K562 (cell line): ENCODE measurements around the gene SULT1A1. TPM values are rescaled to one million over a fixed set of nuclear protein-coding genes. Genes with fewer than 3 reads are reported as not detected.

ENCODE experiments used
- E2F1 ChIP-seq: sonication (generic); formaldehyde crosslinking; IDR thresholded peaks from 2 replicates; pipeline ENCODE4 v1.8.1; 2023; ENCODE audit warnings: mild to moderate bottlenecking, missing genetic modification reagents, moderate library complexity
- E2F8 ChIP-seq: fragments of 450-650 bp; IDR thresholded peaks from 2 replicates; pipeline ENCODE4 v1.7.1; 2018; ENCODE audit warnings: mild to moderate bottlenecking, low read depth; ENCODE audit not compliant: partially characterized antibody
- PURB ChIP-seq: sonication (generic); formaldehyde crosslinking; IDR thresholded peaks from 2 replicates; pipeline ENCODE4 v1.9.0; 2021; ENCODE audit warnings: low read depth, mild to moderate bottlenecking, missing genetic modification reagents
- ZBTB1 ChIP-seq: sonication (generic); formaldehyde crosslinking; IDR thresholded peaks from 2 replicates; pipeline ENCODE4 v1.8.1; 2023; ENCODE audit warnings: missing genetic modification reagents, low read depth, mild to moderate bottlenecking, borderline replicate concordance
- ZNF609 ChIP-seq: sonication (generic); formaldehyde crosslinking; IDR thresholded peaks from 2 replicates; pipeline ENCODE4 v1.8.1; 2023; ENCODE audit warnings: missing genetic modification reagents, mild to moderate bottlenecking, borderline replicate concordance
- polyA plus RNA-seq, 8 experiments: library from polyadenylated mRNA; depleted of rRNA in 4 of 8; stranded (reverse) in 5 of 8; unstranded in 3 of 8; fragments of >200 nt; fragmentation: Nextera tagmentation in 2 of 8; fragmentation: Illumina TruSeq in 1 of 8; extraction: Ambion mirVana in 2 of 8; extraction: Trizol in 1 of 8; gene quantifications; 2 replicates each; pipeline versions ENCODE4 v1.2.1 to v1.2.3, GENCODE V29; 2011 to 2014; ENCODE audit warnings: inconsistent platforms in 1 of 8, missing spikeins in 1 of 8
- total RNA-seq, 7 experiments: library from RNA; depleted of rRNA in 6 of 7; stranded (reverse); fragments of >200 nt in 6 of 7; fragmentation: Illumina TruSeq in 2 of 7; extraction: Trizol in 2 of 7; gene quantifications; 2 replicates each; pipeline versions ENCODE4 v1.2.1 to v1.2.3, GENCODE V29; 2011 to 2021; ENCODE audit warnings: low replicate concordance in 1 of 7

Gene SULT1A1
- total and polyA plus RNA-seq, 9 of the 15 experiments (the other 6 are each of a cell fraction or from before 2014, with no cell fraction given), result 3.4 to 30.1 (median 16.6) TPM

GRCh38 chr16:28587386-28587785 lies 22.5 kb downstream of the SULT1A1 start (continued):
- TF ChIP-seq E2F8 (no peak), ZBTB1 (CRISPR knock-in tag) (no peak), PURB (CRISPR knock-in tag) (no peak), E2F1 (CRISPR knock-in tag) (no peak), ZNF609 (CRISPR knock-in tag) (no peak)
